Esophagus (tissue), 2 donors: ENCODE data around the gene MAP2K3. TPM values are rescaled to one million over a fixed set of nuclear protein-coding genes. Genes with fewer than 3 reads are reported as not detected.

Source experiments
- H3K27ac ChIP-seq, 2 donors: one replicate each; pipeline ENCODE4 v1.5.1; 2013; ENCODE audit warnings: low read depth in 2 of 2, mild to moderate bottlenecking in 2 of 2, inconsistent platforms in 1 of 2, low read length in 1 of 2, moderate library complexity in 1 of 2
- H3K27me3 ChIP-seq, 2 donors: one replicate each; pipeline ENCODE4 v1.6.1; 2013; ENCODE audit warnings: low read length in 2 of 2, control low read depth in 1 of 2, mild to moderate bottlenecking in 1 of 2; ENCODE audit not compliant: insufficient read depth in 2 of 2, control insufficient read depth in 1 of 2
- H3K36me3 ChIP-seq, 2 donors: one replicate each; pipeline ENCODE4 v1.6.1; 2013; ENCODE audit warnings: low read length in 1 of 2; ENCODE audit not compliant: control insufficient read depth in 2 of 2, insufficient read depth in 2 of 2
- H3K4me1 ChIP-seq, 2 donors: one replicate each; pipeline ENCODE4 v1.6.1; 2013; ENCODE audit warnings: low read length in 1 of 2; ENCODE audit not compliant: control insufficient read depth in 2 of 2, insufficient read depth in 2 of 2
- H3K4me3 ChIP-seq, 2 donors: one replicate each; pipeline ENCODE4 v1.5.1; 2013; ENCODE audit warnings: low read length in 2 of 2, mild to moderate bottlenecking in 2 of 2, low read depth in 1 of 2, moderate library complexity in 1 of 2
- H3K9me3 ChIP-seq, 2 donors: one replicate each; pipeline ENCODE4 v1.6.1; 2013; ENCODE audit warnings: mild to moderate bottlenecking in 2 of 2, low read depth in 1 of 2, low read length in 1 of 2, moderate library complexity in 1 of 2; ENCODE audit not compliant: control insufficient read depth in 2 of 2, insufficient read depth in 1 of 2
- whole genome bisulfite sequencing, 2 donors: extraction: QIAGEN DNeasy Blood & Tissue Kit; methylation state at CpG; one replicate each; pipeline ENCODE4 v1.1.7; 2013; 5-methylcytosine and 5-hydroxymethylcytosine counted together
- polyA plus RNA-seq, 2 donors: library from polyadenylated mRNA; stranded (reverse); fragments of 200-250 nt; gene quantifications; one replicate each; pipeline ENCODE4 v1.2.3, GENCODE V29; 2013
- donor health status: healthy with polysubstance abuse.
- donor health status: Bipolar disorder and iron deficiency.

Gene MAP2K3
- polyA plus RNA-seq, 2 donors = 35.5 to 39.8 TPM

DNA sequence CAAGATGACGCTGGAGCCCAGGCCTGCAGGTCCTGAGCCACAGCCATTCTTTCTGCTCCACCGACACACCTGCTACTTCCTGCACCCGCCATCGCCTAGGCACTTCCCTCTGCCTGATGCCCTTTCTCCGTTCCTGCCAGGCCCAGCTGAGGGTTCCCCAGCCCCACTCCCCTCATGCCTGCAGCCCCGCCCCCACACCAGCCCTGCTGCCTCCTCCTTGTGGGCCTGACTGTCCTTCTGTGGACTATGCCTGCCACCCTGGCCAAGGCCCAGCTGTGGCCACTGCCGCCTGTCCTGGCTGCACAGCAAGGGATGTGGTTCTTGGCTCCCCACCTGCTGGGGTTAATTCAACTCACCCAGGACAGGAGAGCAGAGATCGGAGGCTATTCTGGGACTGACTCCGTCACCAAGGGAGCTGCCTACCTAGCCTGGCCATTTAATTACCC, 38.8 kb upstream of the MAP2K3 start:
- Histone ChIP-seq H3K27me3 (no peaks in the 10 kb centered on the region), H3K36me3 (peaks cover 0 to 3% of the 10 kb centered on the region in 2 donors), H3K4me3 (no peak overlapping the region), H3K4me1 (no peaks in the 10 kb centered on the region), H3K9me3 (no peaks in the 10 kb centered on the region), H3K27ac (no peak overlapping the region)
- 78 to 80% methylated on average over 9 of the region's 9 CpGs for WGBS, 2 donors

GRCh38 chr17:21246698-21247097, 37.8 kb upstream of the MAP2K3 start:
- Histone ChIP-seq H3K9me3 (no peaks in the 10 kb centered on the region), H3K4me1 (peaks cover 0 to 2% of the 10 kb centered on the region in 2 donors), H3K4me3 (no peak overlapping the region), H3K27me3 (no peaks in the 10 kb centered on the region), H3K36me3 (peaks cover 0 to 3% of the 10 kb centered on the region in 2 donors), H3K27ac (no peak overlapping the region)
- WGBS, 2 donors = 92 to 94% methylated on average over 4 of the region's 4 CpGs

- Histone ChIP-seq H3K4me3 (no peak overlapping the region), H3K27ac (no peak overlapping the region), H3K4me1 (peaks cover 0 to 2% of the 10 kb centered on the region in 2 donors), H3K27me3 (no peaks in the 10 kb centered on the region), H3K36me3 (peaks cover 0 to 3% of the 10 kb centered on the region in 2 donors), H3K9me3 (no peaks in the 10 kb centered on the region)
- 79 to 80% methylated on average over 11 to 12 of the region's 12 CpGs for WGBS, 2 donors
These were observed 36.8 kb upstream of the MAP2K3 start for GRCh38 chr17:21247552-21248258.

GRCh38 chr17:21248500-21248899, 36.0 kb upstream of the MAP2K3 start:
- H3K9me3 ChIP-seq = no peaks in the 10 kb centered on the region
- 65 to 77% methylated on average over 4 of the region's 4 CpGs for WGBS, 2 donors
- no peak overlapping the region for H3K27ac ChIP-seq
- no peaks in the 10 kb centered on the region for H3K27me3 ChIP-seq
- H3K4me3 ChIP-seq = no peak overlapping the region
- peaks cover 0 to 2% of the 10 kb centered on the region in 2 donors for H3K4me1 ChIP-seq
- H3K36me3 ChIP-seq = peaks cover 0 to 3% of the 10 kb centered on the region in 2 donors

GRCh38 chr17:21249086-21249795, 35.3 kb upstream of the MAP2K3 start:
- peaks cover 0 to 2% of the 10 kb centered on the region in 2 donors for H3K36me3 ChIP-seq
- no peak overlapping the region for H3K27ac ChIP-seq
- peaks cover 2 to 7% of the 10 kb centered on the region in 2 donors for H3K4me1 ChIP-seq
- no peaks in the 10 kb centered on the region for H3K9me3 ChIP-seq
- no peak overlapping the region for H3K4me3 ChIP-seq
- 81 to 84% methylated on average over 12 of the region's 12 CpGs for WGBS, 2 donors
- no peaks in the 10 kb centered on the region for H3K27me3 ChIP-seq

- Histone ChIP-seq H3K27me3 (no peaks in the 10 kb centered on the region), H3K27ac (no peak overlapping the region), H3K36me3 (peaks cover 0 to 2% of the 10 kb centered on the region in 2 donors), H3K4me1 (peaks cover 2 to 7% of the 10 kb centered on the region in 2 donors), H3K4me3 (no peak overlapping the region), H3K9me3 (no peaks in the 10 kb centered on the region)
- 62 to 67% methylated on average over 7 of the region's 7 CpGs for WGBS, 2 donors
These were observed 34.4 kb upstream of the MAP2K3 start for GRCh38 chr17:21249920-21250703.

DNA sequence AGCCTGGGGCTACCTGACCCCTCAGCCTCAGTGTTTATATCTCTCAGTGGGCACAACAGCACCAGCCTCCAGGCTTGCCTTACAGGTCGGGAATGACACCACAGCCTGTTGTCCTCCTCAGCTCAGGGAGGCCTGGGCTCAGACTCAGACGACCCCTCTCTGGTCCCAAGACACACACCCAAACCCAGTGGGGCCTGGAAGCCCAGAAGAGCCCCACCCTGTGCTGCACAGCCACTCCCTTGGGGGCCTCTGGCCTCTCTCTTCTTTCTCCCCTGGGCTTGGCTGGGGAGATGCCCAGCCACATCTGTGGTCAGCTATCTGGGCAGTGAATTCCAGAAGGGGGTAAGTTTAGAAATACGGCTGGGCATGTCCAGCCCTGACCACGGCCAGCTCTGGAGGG, 33.7 kb upstream of the MAP2K3 start:
- 46 to 55% methylated on average over 4 of the region's 4 CpGs for WGBS, 2 donors
- H3K4me3 ChIP-seq = no peak overlapping the region

GRCh38 chr17:21251337-21252010, 33.0 kb upstream of the MAP2K3 start:
- Histone ChIP-seq H3K36me3 (peaks cover 0 to 2% of the 10 kb centered on the region in 2 donors), H3K27ac (no peak overlapping the region), H3K4me3 (no peak overlapping the region), H3K27me3 (no peaks in the 10 kb centered on the region), H3K9me3 (no peaks in the 10 kb centered on the region), H3K4me1 (peaks cover 2 to 7% of the 10 kb centered on the region in 2 donors)
- WGBS, 2 donors = 83 to 86% methylated on average over 15 of the region's 15 CpGs

More for the DNA sequence above, 33.7 kb upstream of the MAP2K3 start:
- peaks cover 2 to 7% of the 10 kb centered on the region in 2 donors for H3K4me1 ChIP-seq
- peaks cover 0 to 2% of the 10 kb centered on the region in 2 donors for H3K36me3 ChIP-seq
- H3K27ac ChIP-seq = no peak overlapping the region
- H3K27me3 ChIP-seq = no peaks in the 10 kb centered on the region
- no peaks in the 10 kb centered on the region for H3K9me3 ChIP-seq

DNA sequence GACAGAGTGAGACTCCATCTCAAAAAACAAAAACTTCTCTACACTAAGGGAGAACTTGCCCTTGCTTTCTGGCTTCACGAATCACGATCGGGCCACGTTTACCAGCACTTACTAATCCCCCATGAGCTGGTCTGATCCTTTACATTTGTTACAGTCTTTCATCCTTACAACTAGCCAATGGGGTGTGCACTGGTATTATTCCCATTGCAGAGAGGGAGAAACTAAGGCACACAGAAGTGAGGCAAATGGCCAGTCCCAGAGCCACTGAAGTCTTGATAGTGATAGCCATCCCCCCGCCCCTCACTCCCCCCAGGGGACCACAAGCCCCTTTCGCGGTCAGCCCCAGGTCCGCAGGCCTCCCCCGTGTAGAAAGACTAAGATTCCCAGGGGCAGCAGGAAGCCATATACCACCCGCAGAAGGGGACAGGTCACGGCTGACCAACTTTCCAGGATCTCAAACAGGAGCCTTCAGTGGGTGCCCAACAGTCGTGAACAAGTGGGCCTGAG, 32.2 kb upstream of the MAP2K3 start:
- H3K9me3 ChIP-seq = no peaks in the 10 kb centered on the region
- WGBS, 2 donors = 12 to 18% methylated on average over 12 of the region's 12 CpGs
- H3K4me1 ChIP-seq = peaks cover 2 to 7% of the 10 kb centered on the region in 2 donors
- H3K4me3 ChIP-seq = peak overlapping the region; percentile 54 to 85
- no peaks in the 10 kb centered on the region for H3K27me3 ChIP-seq
- peak overlapping the region in 1 of 2 donors; percentile 85 for H3K27ac ChIP-seq
- peaks cover 0 to 2% of the 10 kb centered on the region in 2 donors for H3K36me3 ChIP-seq
